ENCODE results near the gene ANKRD10. TPM values are rescaled to one million over a fixed set of nuclear protein-coding genes. Genes with fewer than 3 reads are reported as not detected.
"Not testable (repeated sequence)": the region's sequence is repeated elsewhere in the genome, so short reads cannot be mapped to it uniquely, and the experiment has no call there.

The ANKRD10 gene
- total RNA-seq, 4 donors from 2014 or later, result 97.8 to 189 (median 114) TPM

GRCh38 chr13:110838867-110839538, 75.9 kb downstream of the ANKRD10 start:
- Histone ChIP-seq H3K36me3 (no peaks in the 10 kb centered on the region), H3K4me3 (no peak overlapping the region), H3K9me3 (no peaks in the 10 kb centered on the region), H3K27ac (no peak overlapping the region), H3K27me3 (peaks cover 7% of the 10 kb centered on the region), H3K4me1 (no peaks in the 10 kb centered on the region)
- ATAC-seq, result no peak
- TF ChIP-seq POLR2AphosphoS5 (IDR thresholded peaks at IDR 0.05), result no peak
- TF ChIP-seq POLR2A (IDR thresholded peaks at IDR 0.05), result no peak
- TF ChIP-seq CTCF (IDR thresholded peaks at IDR 0.05), result no peak
- TF ChIP-seq EP300 (IDR thresholded peaks at IDR 0.05), result no peak
- 91 to 100% methylated on average over 3 of the region's 4 CpGs for WGBS, 2 donors (ENCODE audit: low coverage in 1 of 2)

DNA sequence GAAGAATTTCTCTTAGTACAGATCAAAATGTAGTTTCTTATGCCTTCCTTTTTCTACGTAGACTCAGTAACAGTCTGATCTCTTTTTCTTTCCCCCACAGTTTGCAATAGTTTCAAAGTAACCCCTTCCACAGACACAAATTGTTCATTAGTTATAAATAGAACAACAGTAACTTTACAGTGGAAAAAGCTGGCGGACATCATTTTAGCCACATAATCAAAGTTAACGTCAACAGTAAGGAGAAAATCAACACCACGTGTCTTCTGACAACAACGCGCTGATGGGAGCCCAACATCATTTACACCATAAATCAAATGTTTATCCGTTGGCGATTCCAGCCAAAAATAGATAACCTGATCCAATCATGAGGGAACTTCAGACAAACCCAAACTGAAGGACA, 76.8 kb downstream of the ANKRD10 start:
- TF ChIP-seq EP300 (IDR thresholded peaks at IDR 0.05), result no peak
- no peak for TF ChIP-seq POLR2AphosphoS5 (IDR thresholded peaks at IDR 0.05)
- no peak for TF ChIP-seq POLR2A (IDR thresholded peaks at IDR 0.05)
- TF ChIP-seq CTCF (IDR thresholded peaks at IDR 0.05), result no peak
- H3K4me3 ChIP-seq, result no peak overlapping the region
- peaks cover 8% of the 10 kb centered on the region for H3K27me3 ChIP-seq
- 78 to 89% methylated on average over 8 of the region's 8 CpGs for whole genome bisulfite sequencing, 2 donors (ENCODE audit: low coverage in 1 of 2)
- no peaks in the 10 kb centered on the region for H3K36me3 ChIP-seq
- no peak overlapping the region for H3K27ac ChIP-seq
- ATAC-seq, result no peak
- H3K9me3 ChIP-seq, result no peaks in the 10 kb centered on the region
- H3K4me1 ChIP-seq, result no peaks in the 10 kb centered on the region

- ATAC-seq, result not testable (repeated sequence)
- WGBS, 2 donors (ENCODE audit: low coverage in 1 of 2), result 65 to 71% methylated on average over 4 of the region's 5 CpGs
Observed at GRCh38 chr13:110837397-110838061, 77.3 kb downstream of the ANKRD10 start.

DNA sequence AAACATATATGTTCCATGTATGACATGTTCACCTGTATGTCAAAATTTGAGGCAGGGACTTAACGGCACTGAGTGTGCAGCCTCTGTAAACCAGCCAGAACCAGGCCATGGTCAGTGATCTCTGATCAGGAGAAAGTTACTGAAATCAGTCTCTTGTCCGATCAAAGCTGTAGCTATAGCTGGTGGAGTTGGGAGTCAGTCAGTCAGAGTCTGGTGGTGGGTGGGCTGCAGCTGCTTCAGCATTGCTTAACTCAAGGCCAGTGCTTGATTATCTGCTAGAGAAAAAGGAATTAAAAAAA, 78.3 kb downstream of the ANKRD10 start:
- H3K27ac ChIP-seq, result no peak overlapping the region
- no peaks in the 10 kb centered on the region for H3K4me1 ChIP-seq
- no peak for TF ChIP-seq CTCF (IDR thresholded peaks at IDR 0.05)
- no peak for TF ChIP-seq POLR2AphosphoS5 (IDR thresholded peaks at IDR 0.05)
- no peak for TF ChIP-seq EP300 (IDR thresholded peaks at IDR 0.05)
- TF ChIP-seq POLR2A (IDR thresholded peaks at IDR 0.05), result no peak
- ATAC-seq, result no peak
- H3K9me3 ChIP-seq, result no peaks in the 10 kb centered on the region
- H3K27me3 ChIP-seq, result peaks cover 17% of the 10 kb centered on the region
- H3K36me3 ChIP-seq, result no peaks in the 10 kb centered on the region
- WGBS, 2 donors (ENCODE audit: low coverage in 1 of 2), result 77 to 89% methylated on average over 2 of the region's 2 CpGs
- H3K4me3 ChIP-seq, result no peak overlapping the region

More at GRCh38 chr13:110837397-110838061, 77.3 kb downstream of the ANKRD10 start:
- H3K27me3 ChIP-seq, H3K27ac ChIP-seq, H3K4me3 ChIP-seq, H3K4me1 ChIP-seq, H3K36me3 ChIP-seq, H3K9me3 ChIP-seq: not testable (repeated sequence)

- TF ChIP-seq POLR2A (IDR thresholded peaks at IDR 0.05) (no peak), EP300 (IDR thresholded peaks at IDR 0.05) (no peak), POLR2AphosphoS5 (IDR thresholded peaks at IDR 0.05) (no peak), CTCF (IDR thresholded peaks at IDR 0.05) (no peak)
- Histone ChIP-seq H3K4me1 (no peaks in the 10 kb centered on the region), H3K27me3 (peaks cover 20% of the 10 kb centered on the region), H3K4me3 (no peak overlapping the region), H3K9me3 (no peaks in the 10 kb centered on the region), H3K27ac (no peak overlapping the region), H3K36me3 (no peaks in the 10 kb centered on the region)
- ATAC-seq, result no peak
- 65 to 84% methylated on average over 6 to 7 of the region's 7 CpGs for WGBS, 2 donors (ENCODE audit: low coverage in 1 of 2)
Observed at GRCh38 chr13:110835721-110836604, 78.9 kb downstream of the ANKRD10 start.
